Erythroblast (primary cell): ENCODE results near the gene CORO6.

Experiments
- GATA1 ChIP-seq: IDR thresholded peaks from 2 replicates; pipeline ENCODE4 v1.6.1; 2011; ENCODE audit warnings: low read depth, mild to moderate bottlenecking, control low read depth, low read length, moderate library complexity
- POLR2A ChIP-seq: IDR thresholded peaks from 2 replicates; pipeline ENCODE4 v1.6.1; 2011; ENCODE audit warnings: mild to moderate bottlenecking, low read length

- TF ChIP-seq POLR2A = no peak
- no peak for TF ChIP-seq GATA1
Measured at GRCh38 chr17:29579866-29580771, 42.6 kb downstream of the CORO6 start.
